ENCODE results near the gene RBFOX2. TPM values are rescaled to one million over a fixed set of nuclear protein-coding genes. Genes with fewer than 3 reads are reported as not detected.

The RBFOX2 gene
- total RNA-seq, 1 donor from 2014 or later = 64.1 TPM

GRCh38 chr22:35919002-35919542 is 109.6 kb downstream of the RBFOX2 start:
- Histone ChIP-seq H3K4me3 (no peak overlapping the region), H3K4me1 (peaks cover 43% of the 10 kb centered on the region), H3K9me3 (no peaks in the 10 kb centered on the region), H3K27ac (no peak overlapping the region), H3K27me3 (no peaks in the 10 kb centered on the region), H3K36me3 (no peaks in the 10 kb centered on the region)
- DNase-seq (no peak), ATAC-seq (no peak)
- intact Hi-C loops (cut with DNase I) = loop anchor here (10.0 kb wide), 2 partner anchors 164 to 294 kb away; no protein-coding TSS in a partner anchor
- TF ChIP-seq, protein P1, sequence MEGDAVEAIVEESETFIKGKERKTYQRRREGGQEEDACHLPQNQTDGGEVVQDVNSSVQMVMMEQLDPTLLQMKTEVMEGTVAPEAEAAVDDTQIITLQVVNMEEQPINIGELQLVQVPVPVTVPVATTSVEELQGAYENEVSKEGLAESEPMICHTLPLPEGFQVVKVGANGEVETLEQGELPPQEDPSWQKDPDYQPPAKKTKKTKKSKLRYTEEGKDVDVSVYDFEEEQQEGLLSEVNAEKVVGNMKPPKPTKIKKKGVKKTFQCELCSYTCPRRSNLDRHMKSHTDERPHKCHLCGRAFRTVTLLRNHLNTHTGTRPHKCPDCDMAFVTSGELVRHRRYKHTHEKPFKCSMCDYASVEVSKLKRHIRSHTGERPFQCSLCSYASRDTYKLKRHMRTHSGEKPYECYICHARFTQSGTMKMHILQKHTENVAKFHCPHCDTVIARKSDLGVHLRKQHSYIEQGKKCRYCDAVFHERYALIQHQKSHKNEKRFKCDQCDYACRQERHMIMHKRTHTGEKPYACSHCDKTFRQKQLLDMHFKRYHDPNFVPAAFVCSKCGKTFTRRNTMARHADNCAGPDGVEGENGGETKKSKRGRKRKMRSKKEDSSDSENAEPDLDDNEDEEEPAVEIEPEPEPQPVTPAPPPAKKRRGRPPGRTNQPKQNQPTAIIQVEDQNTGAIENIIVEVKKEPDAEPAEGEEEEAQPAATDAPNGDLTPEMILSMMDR (IDR thresholded peaks at IDR 0.05) = no peak

GRCh38 chr22:35918456-35918855 is 110.2 kb downstream of the RBFOX2 start:
- peaks cover 49% of the 10 kb centered on the region for H3K4me1 ChIP-seq
- no peak overlapping the region for H3K4me3 ChIP-seq
- ATAC-seq (no peak), DNase-seq (no peak)
- H3K27me3 ChIP-seq = no peaks in the 10 kb centered on the region
- no peaks in the 10 kb centered on the region for H3K9me3 ChIP-seq
- TF ChIP-seq, protein P1 (IDR thresholded peaks at IDR 0.05) = no peak
- no peaks in the 10 kb centered on the region for H3K36me3 ChIP-seq
- intact Hi-C loops (cut with DNase I) = loop anchor here (10.0 kb wide), 2 partner anchors 164 to 294 kb away; no protein-coding TSS in a partner anchor
- H3K27ac ChIP-seq = no peak overlapping the region

DNA sequence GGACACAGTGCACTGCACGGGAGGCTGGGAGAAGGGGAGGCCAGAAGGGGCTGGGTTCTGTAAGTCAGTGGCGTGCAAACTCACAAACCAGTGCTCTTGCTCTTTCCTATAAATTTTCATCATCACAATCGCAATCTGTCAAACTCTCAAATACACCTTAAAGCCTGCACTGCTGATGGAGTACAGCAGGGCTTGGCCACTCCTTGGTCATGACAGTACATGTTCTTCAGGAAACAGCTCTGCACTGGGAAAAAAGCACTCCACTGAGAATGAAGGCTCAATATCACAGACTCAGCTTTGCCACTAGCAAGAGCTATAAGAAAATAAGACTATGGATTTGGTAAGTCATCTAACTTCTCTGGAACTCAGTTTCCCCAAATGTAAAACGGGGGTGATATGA is 111.0 kb downstream of the RBFOX2 start:
- no peak for ATAC-seq
- H3K27me3 ChIP-seq = no peaks in the 10 kb centered on the region
- no peak overlapping the region for H3K27ac ChIP-seq
- H3K36me3 ChIP-seq = no peaks in the 10 kb centered on the region
- intact Hi-C loops (cut with DNase I) = loop anchor here (10.0 kb wide), 2 partner anchors 163 to 293 kb away; no protein-coding TSS in a partner anchor
- peaks cover 54% of the 10 kb centered on the region for H3K4me1 ChIP-seq
- TF ChIP-seq, protein P1 (IDR thresholded peaks at IDR 0.05) = no peak
- DNase-seq = no peak
- no peaks in the 10 kb centered on the region for H3K9me3 ChIP-seq
- no peak overlapping the region for H3K4me3 ChIP-seq

- Histone ChIP-seq H3K27ac (peak overlapping the region; percentile 81), H3K36me3 (no peaks in the 10 kb centered on the region), H3K9me3 (no peaks in the 10 kb centered on the region), H3K4me1 (peaks cover 38% of the 10 kb centered on the region), H3K27me3 (no peaks in the 10 kb centered on the region), H3K4me3 (peak overlapping the region; percentile 56)
- intact Hi-C loops (cut with DNase I) = loop anchor here (10.0 kb wide), 2 partner anchors 161 to 291 kb away; no protein-coding TSS in a partner anchor
- DNase-seq (no peak), ATAC-seq (no peak)
- TF ChIP-seq, protein P1 (IDR thresholded peaks at IDR 0.05) = no peak
These were observed 113.1 kb downstream of the RBFOX2 start for GRCh38 chr22:35915477-35916013.

DNA sequence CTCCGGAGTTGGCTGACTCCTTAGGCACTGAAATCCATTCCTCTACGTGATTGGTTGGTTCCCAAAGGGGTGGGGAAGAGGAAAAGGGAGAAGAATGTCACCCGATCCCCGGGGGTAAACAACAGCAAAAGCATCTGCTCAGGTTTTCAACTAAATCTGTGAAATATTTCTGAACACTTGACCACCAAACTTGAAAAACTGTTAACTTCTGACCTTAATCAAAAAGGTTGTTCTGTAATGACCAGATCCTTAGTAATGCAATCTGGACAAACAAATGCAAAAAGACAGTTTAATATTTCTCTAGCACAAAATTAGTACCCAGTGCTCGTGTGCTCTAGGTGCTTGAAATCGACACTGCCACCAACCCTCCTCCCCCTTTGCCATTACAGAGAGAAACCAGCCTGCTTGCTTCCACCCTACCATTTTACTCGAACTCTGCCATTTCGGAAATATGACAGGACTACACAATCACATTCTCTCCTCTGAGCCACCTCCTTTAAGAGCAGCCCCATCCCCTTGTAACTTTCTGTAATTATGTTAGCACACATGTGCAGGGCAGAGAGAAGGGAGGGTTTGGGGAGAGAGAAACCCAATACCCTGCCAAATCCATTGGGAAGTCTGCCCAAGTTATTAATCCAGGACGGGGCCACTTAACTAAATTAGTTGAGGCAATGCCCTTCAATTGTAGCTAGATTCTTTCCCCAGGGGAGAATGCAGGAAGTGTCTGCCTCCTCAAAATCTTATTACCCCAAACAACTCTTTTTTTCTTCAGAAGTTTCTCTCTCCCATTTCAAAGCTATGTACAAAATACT is 113.8 kb downstream of the RBFOX2 start:
- Histone ChIP-seq H3K27me3 (no peaks in the 10 kb centered on the region), H3K9me3 (no peaks in the 10 kb centered on the region), H3K36me3 (no peaks in the 10 kb centered on the region), H3K4me3 (peak overlapping the region; percentile 56), H3K27ac (peak overlapping the region; percentile 81), H3K4me1 (peaks cover 36% of the 10 kb centered on the region)
- intact Hi-C loops (cut with DNase I) = loop anchor here (10.0 kb wide), 2 partner anchors 160 to 290 kb away; no protein-coding TSS in a partner anchor
- peak; percentile 99 for ATAC-seq
- no peak for DNase-seq
- TF ChIP-seq, protein P1 (IDR thresholded peaks at IDR 0.05) = no peak

All from upper lobe of right lung (tissue), 1 donor.